OCI-LY3 (cell line): ENCODE measurements around the gene AKAP6.

ENCODE experiments used
- H2AFZ ChIP-seq: fragments of 200-600, 300-600 bp; shearing (Covaris generic); 2 replicates; pipeline ENCODE4 v1.6.0; 2014; ENCODE audit warnings: antibody characterized with exemption, low read depth, low read length
- H3K27ac ChIP-seq: fragments of 200-600, 300-600 bp; sonication (generic); 2 replicates; pipeline ENCODE4 v1.5.1; 2014; ENCODE audit warnings: mild to moderate bottlenecking, low read length, moderate library complexity, mixed read lengths
- H3K27me3 ChIP-seq: fragments of 200-600, 300-600 bp; sonication (generic); 2 replicates; pipeline ENCODE4 v1.6.1; 2014; ENCODE audit warnings: low read depth, low read length, mixed read lengths
- H3K36me3 ChIP-seq: fragments of 200-600, 300-600 bp; sonication (generic); replicated peaks from 2 replicates; pipeline ENCODE3; 2014; ENCODE audit warnings: low read depth, low read length, mixed read lengths
- H3K4me1 ChIP-seq: fragments of 300-600, 200-600 bp; sonication (generic); 2 replicates; pipeline ENCODE4 v1.6.1; 2014; ENCODE audit warnings: low read length, mixed read lengths
- H3K4me2 ChIP-seq: fragments of 200-600, 300-600 bp; sonication (generic); 2 replicates; pipeline ENCODE4 v1.6.1; 2014; ENCODE audit warnings: low read length, mixed read lengths
- H3K4me3 ChIP-seq: fragments of 300-600, 200-600 bp; sonication (generic); 2 replicates; pipeline ENCODE4 v1.5.1; 2014; ENCODE audit warnings: antibody characterized with exemption, mild to moderate bottlenecking, low read length, moderate library complexity
- H3K79me2 ChIP-seq: fragments of 300-600, 200-600 bp; shearing (Covaris generic); 2 replicates; pipeline ENCODE4 v1.6.1; 2014; ENCODE audit warnings: mild to moderate bottlenecking, low read length, mixed read lengths
- H3K9ac ChIP-seq: fragments of 300-600, 200-600 bp; shearing (Covaris generic); 2 replicates; pipeline ENCODE4 v1.6.0; 2014; ENCODE audit warnings: mild to moderate bottlenecking, low read length, moderate library complexity
- H3K9me3 ChIP-seq: fragments of 200-600, 300-600 bp; shearing (Covaris generic); 2 replicates; pipeline ENCODE4 v1.6.1; 2014; ENCODE audit warnings: low read length, mixed read lengths; ENCODE audit not compliant: insufficient read depth
- H4K20me1 ChIP-seq: fragments of 200-600, 300-600 bp; sonication (generic); 2 replicates; pipeline ENCODE4 v1.6.1; 2016; ENCODE audit warnings: low read length, mixed read lengths; ENCODE audit not compliant: insufficient read depth
- EZH2phosphoT487 ChIP-seq: fragments of 200-600 bp; shearing (Covaris generic); IDR thresholded peaks from 2 replicates; pipeline ENCODE4 v1.6.1; 2018; ENCODE audit warnings: antibody characterized with exemption, mixed run types, low read depth
- TF ChIP-seq, protein P1 (sequence below): fragments of 200-600, 300-600 bp; sonication (generic); IDR thresholded peaks from 2 replicates; pipeline ENCODE4 v1.5.1; 2014; ENCODE audit warnings: antibody characterized with exemption, low read length, low read depth

Gene AKAP6

DNA sequence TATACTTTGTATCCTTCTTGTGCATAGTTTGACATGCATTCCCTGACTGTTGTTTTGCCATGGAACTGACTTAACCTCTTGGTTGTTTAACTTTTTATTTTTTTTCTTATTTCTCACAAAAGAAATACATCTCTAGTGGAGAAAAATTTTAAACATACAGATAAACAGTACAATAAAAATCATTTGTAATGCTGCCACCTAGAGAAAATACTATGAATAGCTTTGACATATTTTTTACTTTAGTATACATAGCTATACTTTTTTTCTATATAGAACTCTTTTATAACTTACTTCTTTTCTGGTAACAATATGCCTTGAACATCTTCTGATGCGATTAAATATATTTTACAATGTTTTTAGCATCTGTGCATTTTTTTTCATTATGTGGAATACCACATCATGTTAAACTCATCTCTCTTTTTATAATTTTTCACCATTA, 184.5 kb downstream of the AKAP6 start:
- no peak overlapping the region for H3K9ac ChIP-seq
- peaks cover 13% of the 10 kb centered on the region for H3K27me3 ChIP-seq
- H3K4me3 ChIP-seq: no peak overlapping the region
- H3K79me2 ChIP-seq: no peaks in the 10 kb centered on the region
- H3K9me3 ChIP-seq: no peaks in the 10 kb centered on the region
- no peak overlapping the region for H3K4me2 ChIP-seq
- no peaks in the 10 kb centered on the region for H4K20me1 ChIP-seq
- no peaks in the 10 kb centered on the region for H3K4me1 ChIP-seq
- H3K27ac ChIP-seq: no peak overlapping the region
- no peak overlapping the region for H2AFZ ChIP-seq
- TF ChIP-seq, protein P1, sequence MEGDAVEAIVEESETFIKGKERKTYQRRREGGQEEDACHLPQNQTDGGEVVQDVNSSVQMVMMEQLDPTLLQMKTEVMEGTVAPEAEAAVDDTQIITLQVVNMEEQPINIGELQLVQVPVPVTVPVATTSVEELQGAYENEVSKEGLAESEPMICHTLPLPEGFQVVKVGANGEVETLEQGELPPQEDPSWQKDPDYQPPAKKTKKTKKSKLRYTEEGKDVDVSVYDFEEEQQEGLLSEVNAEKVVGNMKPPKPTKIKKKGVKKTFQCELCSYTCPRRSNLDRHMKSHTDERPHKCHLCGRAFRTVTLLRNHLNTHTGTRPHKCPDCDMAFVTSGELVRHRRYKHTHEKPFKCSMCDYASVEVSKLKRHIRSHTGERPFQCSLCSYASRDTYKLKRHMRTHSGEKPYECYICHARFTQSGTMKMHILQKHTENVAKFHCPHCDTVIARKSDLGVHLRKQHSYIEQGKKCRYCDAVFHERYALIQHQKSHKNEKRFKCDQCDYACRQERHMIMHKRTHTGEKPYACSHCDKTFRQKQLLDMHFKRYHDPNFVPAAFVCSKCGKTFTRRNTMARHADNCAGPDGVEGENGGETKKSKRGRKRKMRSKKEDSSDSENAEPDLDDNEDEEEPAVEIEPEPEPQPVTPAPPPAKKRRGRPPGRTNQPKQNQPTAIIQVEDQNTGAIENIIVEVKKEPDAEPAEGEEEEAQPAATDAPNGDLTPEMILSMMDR: peak; percentile 52
- TF ChIP-seq EZH2phosphoT487: no peak
- no peaks in the 10 kb centered on the region for H3K36me3 ChIP-seq

DNA sequence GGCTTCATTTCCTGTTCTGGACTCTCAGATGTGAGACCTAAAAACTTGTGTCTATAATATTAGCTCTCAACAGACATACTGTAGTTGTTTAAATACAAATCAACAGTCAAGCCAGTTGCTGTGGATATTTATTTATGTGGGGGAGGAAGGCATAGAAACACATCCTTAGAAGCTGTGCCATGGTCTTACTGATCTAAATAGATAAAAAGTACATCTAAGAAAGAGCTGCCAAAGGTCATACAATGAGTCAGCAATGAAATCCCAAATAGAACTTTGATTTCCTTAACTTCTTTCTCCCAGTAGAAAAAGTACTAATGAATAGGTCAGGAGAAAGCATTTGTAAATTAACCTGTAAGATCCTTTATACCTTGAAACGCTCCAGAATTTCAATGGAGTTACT, 185.1 kb downstream of the AKAP6 start:
- Histone ChIP-seq H3K4me3 (no peak overlapping the region), H3K9ac (no peak overlapping the region), H3K4me2 (no peak overlapping the region), H3K27me3 (peaks cover 13% of the 10 kb centered on the region), H3K4me1 (no peaks in the 10 kb centered on the region), H3K27ac (no peak overlapping the region), H2AFZ (no peak overlapping the region), H3K36me3 (no peaks in the 10 kb centered on the region), H4K20me1 (no peaks in the 10 kb centered on the region), H3K9me3 (no peaks in the 10 kb centered on the region), H3K79me2 (no peaks in the 10 kb centered on the region)
- TF ChIP-seq, protein P1: no peak
- TF ChIP-seq EZH2phosphoT487: no peak

DNA sequence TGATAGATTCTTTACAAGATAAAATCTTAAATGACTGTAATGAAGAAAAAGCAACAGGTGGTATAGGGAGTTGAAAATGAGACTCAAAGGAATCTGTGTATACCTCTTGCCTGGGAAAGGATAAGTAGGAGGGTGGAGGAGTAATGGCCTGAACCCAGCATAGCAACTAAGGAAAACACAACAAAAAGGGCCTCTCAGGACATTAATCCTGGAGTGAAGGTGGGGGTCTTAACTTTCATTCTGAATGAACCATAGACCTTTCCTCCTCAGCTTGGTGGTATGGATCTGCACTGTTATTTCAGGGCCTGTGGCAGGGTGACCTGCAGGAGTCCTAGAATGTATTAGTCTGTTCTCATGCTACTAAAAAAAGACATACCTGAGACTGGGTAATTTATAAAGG, 185.6 kb downstream of the AKAP6 start:
- Histone ChIP-seq H2AFZ (no peak overlapping the region), H3K9ac (no peak overlapping the region), H3K9me3 (no peaks in the 10 kb centered on the region), H3K4me2 (no peak overlapping the region), H3K4me3 (no peak overlapping the region), H3K79me2 (no peaks in the 10 kb centered on the region), H3K4me1 (no peaks in the 10 kb centered on the region), H3K27ac (no peak overlapping the region), H3K36me3 (no peaks in the 10 kb centered on the region), H4K20me1 (no peaks in the 10 kb centered on the region), H3K27me3 (peaks cover 13% of the 10 kb centered on the region)
- no peak for TF ChIP-seq EZH2phosphoT487
- TF ChIP-seq, protein P1: no peak

DNA sequence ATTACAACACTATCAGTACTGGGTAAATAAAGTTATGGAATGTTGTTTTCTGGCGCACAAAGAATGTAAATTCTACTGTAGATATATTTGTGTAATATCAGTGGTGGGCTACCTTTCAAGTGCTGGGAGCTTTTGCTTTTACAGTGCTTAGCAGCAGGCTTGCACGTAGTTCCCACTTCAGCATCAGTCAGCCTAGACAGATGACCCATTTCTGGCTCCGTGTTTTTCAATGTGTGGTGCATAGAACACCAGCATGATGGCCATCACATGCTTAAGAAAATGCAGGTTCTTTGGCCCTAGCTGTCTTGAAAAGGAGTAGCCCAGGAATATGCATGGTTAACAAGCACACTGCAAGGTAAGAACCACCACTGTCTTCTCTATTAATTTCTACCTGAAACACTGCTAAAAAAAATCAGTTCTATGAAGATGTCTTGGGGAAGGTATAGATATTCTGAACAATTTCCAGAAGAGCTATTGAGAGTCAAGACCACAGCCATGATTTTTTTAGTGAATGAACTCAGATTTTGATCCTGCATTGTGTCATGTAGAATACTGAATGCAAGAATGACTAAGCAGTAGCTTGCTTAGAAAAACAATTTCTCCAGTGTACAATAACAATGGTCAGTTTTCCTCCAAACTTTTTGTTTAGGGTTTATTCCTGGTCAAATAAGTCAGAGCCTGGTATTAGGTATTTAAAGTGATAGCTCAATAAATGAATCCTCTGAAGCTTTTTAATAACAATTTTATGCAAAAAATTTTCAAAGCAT, 195.7 kb downstream of the AKAP6 start:
- no peak overlapping the region for H3K9ac ChIP-seq
- TF ChIP-seq, protein P1: no peak
- TF ChIP-seq EZH2phosphoT487: no peak
- no peaks in the 10 kb centered on the region for H3K27me3 ChIP-seq
- H3K27ac ChIP-seq: no peak overlapping the region
- H2AFZ ChIP-seq: no peak overlapping the region
- H3K4me1 ChIP-seq: no peaks in the 10 kb centered on the region
- no peaks in the 10 kb centered on the region for H4K20me1 ChIP-seq
- H3K79me2 ChIP-seq: no peaks in the 10 kb centered on the region
- no peaks in the 10 kb centered on the region for H3K9me3 ChIP-seq
- no peaks in the 10 kb centered on the region for H3K36me3 ChIP-seq
- no peak overlapping the region for H3K4me2 ChIP-seq
- H3K4me3 ChIP-seq: no peak overlapping the region
